GM19455 (cell line): Measurements from ENCODE around the gene RAB11B.
"Not testable (repeated sequence)": the region's sequence is repeated elsewhere in the genome, so short reads cannot be mapped to it uniquely, and the experiment has no call there.

ENCODE experiments used
- ATAC-seq: cut with Tn5 transposase; IDR thresholded peaks from one replicate; pipeline ENCODE4 v1.9.1; 2021; ENCODE audit not compliant: unreplicated experiment

The RAB11B gene

DNA sequence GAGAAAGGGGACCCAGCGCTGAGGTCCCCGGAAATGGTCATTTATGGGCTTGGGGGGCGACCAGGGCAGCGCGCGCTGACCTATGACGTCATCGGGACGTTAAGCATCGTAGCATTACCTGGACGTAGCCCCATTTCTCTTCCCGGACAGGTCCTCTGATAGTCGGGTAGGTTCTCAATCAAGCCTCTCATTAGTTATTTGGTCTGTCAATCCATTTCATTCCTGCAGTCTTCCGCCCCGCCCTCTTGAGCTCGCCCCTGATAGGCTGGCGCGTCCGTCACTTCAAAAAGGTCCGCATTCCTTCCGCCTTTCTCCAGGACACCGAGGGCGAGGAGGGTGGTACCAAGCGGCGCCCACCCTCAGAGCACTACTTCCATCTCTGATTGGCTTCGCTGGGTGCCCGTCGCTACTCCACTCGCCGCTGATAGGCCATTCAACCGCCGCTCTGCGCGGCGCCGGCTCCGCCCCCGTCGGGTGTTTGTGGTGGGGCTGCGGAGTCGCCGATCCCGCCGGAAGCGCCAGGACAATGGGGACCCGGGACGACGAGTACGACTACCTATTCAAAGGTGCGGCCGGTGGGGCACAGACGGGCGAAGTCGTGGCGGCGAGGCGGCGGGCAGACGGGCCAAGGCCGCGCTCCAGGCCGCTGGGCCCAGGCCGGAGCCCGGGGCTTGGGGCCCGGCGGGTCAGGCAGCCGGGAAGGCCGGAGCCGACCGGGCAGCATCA lies at the start of gene RAB11B:
Gene RAB11B (plus strand): TSS at position 470 of the 726 bp plus-strand sequence. CDS start 57 bp downstream, at position 527.
- ATAC-seq, result peak; percentile 85

GRCh38 chr19:8341504-8341903 lies 48.7 kb upstream of the RAB11B start:
- ATAC-seq, result not testable (repeated sequence)

DNA sequence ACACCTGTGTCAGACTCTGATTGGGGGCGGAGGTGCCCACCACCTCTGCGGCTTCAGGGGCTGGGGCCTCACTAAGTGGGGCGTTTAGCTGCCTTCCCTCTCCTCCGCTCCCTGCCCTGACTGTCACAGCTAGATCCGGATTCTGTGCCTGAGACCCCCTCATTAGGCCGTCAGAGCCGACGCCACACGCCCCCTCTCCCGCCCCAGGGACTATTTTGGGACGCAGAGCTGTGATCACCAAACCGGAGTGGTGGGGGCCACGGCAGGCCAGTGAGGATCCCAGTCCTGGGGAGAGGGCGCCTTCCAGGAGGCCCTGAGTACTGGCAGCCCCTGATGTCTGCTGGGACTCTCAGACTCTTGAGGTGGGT lies 47.9 kb upstream of the RAB11B start:
- ATAC-seq, result no peak

- peak; percentile 91 for ATAC-seq
These were observed 47.3 kb upstream of the RAB11B start, which contains the start of gene KANK3 for GRCh38 chr19:8342684-8343482. TSS of gene KANK3 (minus strand) at chr19:8343262. CDS start at chr19:8337828, 5,434 bp downstream.

- ATAC-seq, result no peak
These were observed 46.7 kb upstream of the RAB11B start for GRCh38 chr19:8343483-8343844.

GRCh38 chr19:8349629-8350372 lies 40.4 kb upstream of the RAB11B start:
- not testable (repeated sequence) for ATAC-seq

- ATAC-seq, result no peak
These were observed 37.9 kb upstream of the RAB11B start for GRCh38 chr19:8352134-8352827.

GRCh38 chr19:8352845-8353244 lies 37.3 kb upstream of the RAB11B start:
- ATAC-seq, result not testable (repeated sequence)

DNA sequence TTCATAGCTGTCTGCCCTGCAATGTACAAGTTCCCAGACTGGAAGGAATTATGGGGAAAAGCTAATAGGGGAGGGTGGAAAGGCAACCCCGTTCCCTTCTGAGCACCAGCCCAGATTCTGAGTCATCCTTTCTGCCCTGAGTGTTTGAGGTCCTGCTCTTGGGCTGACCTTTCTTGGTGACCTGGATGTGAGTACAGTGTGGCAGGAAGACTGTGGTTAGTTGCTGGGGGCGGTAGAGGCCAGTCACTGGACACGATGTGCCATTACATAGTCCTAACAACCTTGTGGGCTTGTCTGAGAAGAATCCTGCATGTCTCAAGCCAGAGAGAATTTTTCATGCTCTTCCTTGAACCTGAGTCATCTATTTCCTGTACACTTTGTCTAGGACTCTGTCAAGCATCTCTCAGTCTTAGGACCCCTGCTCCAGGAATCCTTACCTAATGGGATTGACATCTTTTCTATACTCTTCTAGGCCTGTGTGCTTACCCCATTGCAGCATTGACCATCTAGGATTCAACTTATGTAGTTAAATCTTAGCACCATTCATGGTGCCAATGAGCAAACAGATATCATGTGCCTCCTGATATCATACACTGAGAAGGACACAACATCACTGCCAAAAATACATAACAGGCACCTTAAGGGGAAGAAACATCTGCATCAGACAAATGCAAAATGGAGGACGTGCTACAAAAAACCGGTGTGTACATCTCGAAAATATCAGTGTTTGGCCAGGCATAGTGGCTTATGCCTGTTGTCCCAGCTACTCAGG lies 34.3 kb upstream of the RAB11B start:
- no peak for ATAC-seq

DNA sequence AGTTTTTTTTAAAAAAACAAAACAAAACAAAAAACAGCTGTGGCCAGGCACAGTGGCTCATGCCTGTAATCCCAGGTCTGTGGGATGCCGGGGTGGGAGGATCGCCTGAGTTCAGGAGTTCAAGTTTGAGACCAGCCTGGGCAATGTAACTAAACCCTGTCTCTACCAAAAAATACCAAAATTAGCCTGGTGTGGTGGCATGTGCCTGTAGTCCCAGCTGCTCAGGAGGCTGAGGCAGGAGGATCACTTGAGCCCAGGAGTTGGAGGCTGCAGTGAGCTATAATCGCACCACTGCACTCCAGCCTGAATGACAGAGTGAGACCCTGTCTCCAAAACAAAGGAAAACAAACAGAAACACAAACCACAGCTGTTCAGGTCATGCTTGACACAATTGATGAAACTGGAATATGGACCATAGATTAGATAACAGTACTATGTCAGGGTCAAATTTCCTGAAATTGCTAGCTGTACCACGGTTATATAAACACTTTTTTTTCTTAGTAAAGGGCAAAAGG lies 33.1 kb upstream of the RAB11B start:
- ATAC-seq, result no peak

DNA sequence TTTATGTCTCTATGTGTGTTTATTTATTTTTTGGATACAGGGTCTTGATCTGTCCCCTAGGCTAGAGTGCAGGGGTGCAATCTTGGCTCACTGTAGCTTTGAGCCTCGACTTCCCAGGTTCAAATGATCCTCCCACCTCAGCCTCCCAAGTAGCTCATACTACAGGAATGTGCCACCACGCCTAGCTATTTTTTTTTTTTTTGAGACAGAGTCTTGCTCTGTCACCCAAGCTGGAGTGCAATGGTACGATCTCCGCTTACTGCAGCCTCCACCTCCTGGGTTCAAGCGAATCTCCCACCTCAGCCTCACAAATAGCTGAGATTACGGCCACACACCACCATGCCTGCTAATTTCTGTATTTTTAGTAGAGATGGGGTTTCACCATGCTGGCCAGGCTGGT lies 31.2 kb upstream of the RAB11B start:
- ATAC-seq, result no peak

DNA sequence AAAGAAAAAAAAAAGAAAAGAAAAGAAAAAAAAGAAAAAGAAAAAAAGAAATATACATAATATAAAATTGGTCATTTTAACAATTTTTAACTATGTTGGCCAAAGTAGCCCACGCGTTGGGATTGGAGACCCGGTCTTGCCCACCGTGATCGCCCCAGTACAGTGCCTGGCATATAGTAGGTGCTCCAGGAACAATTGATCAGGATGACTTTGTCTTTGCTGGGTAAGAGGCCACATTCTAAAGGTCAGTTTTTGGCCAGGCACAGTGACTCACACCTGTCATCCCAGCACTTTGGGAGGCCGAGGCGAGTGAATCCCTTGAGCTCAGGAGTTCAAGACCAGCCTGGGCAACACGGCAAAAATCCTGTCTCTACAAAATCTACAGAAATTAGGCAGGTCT lies 30.0 kb upstream of the RAB11B start:
- no peak for ATAC-seq

DNA sequence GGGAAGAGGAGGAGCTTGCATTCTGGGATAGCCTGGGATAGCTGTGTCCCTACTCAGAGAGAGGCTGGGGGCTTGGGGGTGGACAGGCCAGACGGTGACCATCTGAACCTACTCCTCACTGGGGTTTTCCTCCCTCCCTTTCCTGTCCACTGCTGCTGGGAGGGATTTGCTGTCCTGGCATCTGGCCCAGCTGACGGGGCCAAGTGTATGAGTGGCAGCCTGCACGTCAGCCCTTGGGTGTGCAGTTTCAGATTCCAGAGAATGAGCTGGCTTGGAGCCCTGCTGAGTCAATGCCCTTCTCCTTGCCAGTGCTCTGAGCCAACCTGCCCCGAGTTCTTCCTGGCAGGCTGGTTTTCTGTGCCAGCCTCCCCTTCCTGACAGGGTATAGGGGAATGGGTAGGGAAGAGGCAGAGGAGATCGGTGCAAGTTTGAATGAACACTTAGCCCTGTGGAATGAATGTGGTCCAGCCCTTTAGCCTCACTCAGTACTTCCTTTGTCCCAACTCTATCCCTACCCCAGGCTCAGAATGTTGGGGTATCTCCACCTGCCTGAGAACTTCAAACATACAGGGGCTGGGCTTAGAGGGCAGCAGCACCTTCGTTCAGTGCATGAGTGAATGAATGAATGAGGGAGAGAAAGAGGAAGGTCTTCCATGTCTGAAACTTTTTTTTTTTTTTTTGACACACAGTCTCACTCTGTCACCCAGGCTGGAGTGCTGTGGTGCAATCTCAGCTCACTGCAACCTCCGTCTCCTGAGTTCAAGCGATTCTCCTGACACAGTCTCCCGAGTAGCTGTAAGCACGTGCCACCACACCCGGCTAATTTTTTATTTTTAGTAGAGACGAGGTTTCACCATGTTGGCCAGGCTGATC lies 28.0 kb upstream of the RAB11B start:
- ATAC-seq, result no peak

DNA sequence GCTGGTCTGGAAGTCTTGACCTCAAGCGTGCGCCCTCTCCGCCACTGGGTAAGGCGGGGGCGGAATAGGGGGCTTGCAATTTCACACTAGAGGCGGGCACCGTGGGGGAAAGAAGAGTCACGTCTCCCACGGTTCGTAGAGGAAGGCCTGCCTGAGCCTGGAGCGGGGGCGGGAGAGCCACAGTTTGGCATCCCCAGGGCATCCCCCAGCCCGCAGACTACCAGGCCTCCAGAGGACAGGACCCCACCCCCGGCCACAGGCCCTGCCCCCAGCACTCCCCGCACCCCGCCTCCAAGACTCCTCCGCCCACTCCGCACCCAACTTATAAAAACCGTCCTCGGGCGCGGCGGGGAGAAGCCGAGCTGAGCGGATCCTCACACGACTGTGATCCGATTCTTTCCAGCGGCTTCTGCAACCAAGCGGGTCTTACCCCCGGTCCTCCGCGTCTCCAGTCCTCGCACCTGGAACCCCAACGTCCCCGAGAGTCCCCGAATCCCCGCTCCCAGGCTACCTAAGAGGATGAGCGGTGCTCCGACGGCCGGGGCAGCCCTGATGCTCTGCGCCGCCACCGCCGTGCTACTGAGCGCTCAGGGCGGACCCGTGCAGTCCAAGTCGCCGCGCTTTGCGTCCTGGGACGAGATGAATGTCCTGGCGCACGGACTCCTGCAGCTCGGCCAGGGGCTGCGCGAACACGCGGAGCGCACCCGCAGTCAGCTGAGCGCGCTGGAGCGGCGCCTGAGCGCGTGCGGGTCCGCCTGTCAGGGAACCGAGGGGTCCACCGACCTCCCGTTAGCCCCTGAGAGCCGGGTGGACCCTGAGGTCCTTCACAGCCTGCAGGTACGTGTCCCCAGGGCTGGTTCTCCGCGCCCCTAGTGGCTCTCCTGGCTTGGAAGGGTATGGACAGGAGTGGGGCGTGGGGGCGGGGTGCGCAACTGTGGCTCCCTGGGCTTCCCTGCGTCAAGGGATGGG lies 26.1 kb upstream of the RAB11B start, which contains the start of gene ANGPTL4:
Gene ANGPTL4 (plus strand): TSS at position 353 of the 969 bp plus-strand sequence. CDS start 167 bp downstream, at position 520.
- ATAC-seq, result no peak

DNA sequence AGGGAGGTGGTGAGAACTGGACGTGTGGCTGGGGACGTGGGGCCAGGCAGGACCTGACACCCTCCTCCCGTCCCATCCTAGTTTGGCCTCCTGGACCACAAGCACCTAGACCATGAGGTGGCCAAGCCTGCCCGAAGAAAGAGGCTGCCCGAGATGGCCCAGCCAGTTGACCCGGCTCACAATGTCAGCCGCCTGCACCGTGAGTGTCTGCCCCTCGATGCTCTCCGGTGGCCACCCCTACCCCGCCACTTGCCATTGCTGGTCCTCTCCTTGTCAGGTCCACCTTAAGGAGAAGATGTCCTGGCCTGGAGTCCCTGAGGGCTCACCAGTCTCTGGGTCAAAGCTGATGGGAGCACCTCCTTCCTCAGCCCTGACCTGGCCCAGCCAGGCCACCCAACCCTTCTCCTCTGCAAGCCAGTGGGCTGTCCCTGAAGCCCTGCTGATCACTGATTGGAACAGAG lies 24.0 kb upstream of the RAB11B start:
- ATAC-seq, result no peak

GRCh38 chr19:8366961-8367326 lies 23.2 kb upstream of the RAB11B start:
- no peak for ATAC-seq

DNA sequence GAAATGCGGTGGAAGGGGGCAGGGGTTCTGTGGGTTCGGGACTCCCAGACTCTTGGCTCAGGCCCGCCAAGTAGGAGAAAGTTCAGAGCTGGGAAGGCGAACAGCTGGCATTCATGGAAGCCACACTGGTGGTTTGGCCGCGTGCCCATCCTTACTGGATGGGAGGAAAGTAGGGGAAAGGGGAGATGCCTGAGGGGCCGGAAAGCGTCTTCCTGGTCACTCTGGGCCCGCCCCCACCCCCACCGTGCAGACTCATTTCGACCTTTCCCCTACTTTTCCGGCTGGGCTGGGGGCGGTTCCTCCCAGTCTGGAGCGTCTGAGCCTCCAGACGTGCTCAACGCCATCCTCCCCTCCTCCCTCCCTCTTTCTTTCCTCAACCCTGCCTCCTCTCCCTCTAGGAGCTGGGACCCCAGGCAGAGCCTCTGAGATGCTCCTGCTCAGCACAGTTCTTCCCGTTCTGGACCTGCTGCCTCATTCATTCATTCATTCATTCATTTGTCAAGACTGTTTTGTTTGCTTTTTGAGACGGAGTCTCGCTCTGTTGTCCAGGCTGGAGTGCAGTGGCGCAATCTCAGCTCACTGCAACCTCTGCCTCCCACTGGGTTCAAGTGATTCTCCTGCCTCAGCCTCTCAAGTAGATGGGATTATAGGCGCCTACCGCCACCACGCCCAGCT lies 22.7 kb upstream of the RAB11B start:
- no peak for ATAC-seq
